Fibroblast of peridontal ligament (primary cell): ENCODE data around the gene COL23A1.
"Not testable (repeated sequence)": the region's sequence is repeated elsewhere in the genome, so short reads cannot be mapped to it uniquely, and the experiment has no call there.

Source experiments
- DNase-seq: peaks from one replicate; pipeline ENCODE4 v3.0.0-alpha.2; 2010; ENCODE audit errors: extremely low read depth

The COL23A1 gene

DNA sequence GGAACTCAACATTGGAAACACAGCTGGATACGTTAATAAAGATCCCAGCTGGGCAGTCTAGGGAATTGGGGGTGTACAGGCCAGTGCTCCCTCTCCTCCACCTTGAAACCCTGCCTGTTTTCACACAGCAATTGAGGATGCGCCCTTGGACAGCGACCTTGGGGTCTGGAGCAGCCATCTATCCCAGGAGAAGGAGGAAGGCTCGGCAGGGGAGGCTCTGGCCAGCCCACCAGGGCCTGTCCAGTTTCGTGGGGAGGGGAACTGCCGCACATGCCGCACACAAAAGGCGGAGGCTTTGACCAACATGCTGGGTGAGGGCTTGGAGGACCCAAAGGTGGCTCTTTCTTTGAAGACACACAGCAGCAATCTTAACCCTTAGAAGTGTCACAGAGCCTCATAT, 1.4 kb downstream of the COL23A1 start:
- no peak for DNase-seq

DNA sequence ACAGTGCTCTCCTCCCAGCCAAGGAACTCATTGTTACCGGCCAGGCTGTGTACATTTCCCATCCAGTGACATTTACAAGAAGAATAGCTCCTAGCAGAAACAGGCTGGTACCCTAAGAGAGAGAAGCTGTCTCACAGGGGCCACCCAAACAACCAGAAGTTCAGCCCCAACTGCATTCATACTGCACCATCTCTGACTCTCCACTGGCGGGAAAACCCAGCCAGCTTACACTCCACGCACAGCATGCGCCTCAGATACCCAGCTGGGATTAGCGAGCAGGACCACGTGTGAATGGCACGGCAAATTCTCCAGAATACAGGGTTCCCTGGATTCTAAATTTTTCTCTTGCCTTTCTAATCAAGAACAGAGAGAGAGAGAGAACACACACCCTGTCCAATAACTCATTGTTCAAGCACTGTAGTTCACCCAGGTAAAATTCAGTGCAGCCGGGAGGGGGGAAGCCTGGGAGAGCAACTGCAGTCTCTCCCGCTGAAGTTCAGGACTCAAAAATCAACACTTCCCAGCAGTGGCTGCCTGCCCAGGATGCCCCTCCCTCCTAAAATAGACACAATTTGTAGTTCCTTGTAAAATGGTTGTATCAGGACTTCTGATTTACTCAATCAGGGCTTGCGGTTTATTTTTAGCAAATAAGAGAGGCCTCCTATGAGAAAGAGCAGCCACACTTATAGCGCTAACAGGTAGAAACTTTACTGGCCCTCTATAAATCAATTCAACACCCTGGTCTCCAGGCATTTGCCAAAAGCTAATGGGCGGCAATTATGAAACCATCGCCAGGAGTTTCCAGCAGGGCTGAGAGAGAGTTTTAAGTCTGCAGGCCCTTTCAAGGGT, 2.2 kb downstream of the COL23A1 start:
- no peak for DNase-seq

DNA sequence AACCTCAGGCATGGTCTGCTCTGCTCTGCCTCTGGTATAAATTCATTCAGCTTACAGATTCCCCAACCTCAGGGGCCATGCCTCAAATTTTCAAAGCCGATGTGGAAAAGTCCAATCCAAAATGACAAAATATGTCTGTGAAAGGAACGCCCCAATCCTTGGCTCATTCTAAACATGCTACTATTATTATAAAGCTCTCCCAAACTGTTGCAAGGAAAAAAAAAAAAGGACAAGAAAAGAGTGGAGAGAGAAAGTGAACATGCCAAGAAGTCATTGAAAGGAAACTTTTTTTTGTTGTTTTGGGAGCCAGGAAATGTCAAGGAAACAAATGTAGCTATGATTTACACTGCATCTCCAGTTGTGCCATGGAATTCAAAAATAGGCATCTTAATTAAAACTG, 3.8 kb downstream of the COL23A1 start:
- no peak for DNase-seq

DNA sequence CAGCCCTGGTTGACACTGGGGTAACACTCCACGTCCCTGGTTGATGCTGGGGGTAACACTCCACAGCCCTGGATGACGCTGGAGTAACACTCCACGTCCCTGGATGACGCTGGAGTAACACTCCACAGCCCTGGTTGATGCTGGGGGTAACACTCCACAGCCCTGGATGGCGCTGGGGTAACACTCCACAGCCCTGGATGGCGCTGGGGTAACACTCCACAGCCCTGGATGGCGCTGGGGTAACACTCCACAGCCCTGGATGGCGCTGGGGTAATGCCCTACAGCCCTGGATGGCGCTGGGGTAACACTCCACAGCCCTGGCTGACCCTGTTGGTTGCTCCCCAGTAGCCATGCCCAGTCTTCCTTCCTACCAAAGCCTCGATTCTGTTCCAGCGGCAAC, 4.8 kb downstream of the COL23A1 start:
- not testable (repeated sequence) for DNase-seq

DNA sequence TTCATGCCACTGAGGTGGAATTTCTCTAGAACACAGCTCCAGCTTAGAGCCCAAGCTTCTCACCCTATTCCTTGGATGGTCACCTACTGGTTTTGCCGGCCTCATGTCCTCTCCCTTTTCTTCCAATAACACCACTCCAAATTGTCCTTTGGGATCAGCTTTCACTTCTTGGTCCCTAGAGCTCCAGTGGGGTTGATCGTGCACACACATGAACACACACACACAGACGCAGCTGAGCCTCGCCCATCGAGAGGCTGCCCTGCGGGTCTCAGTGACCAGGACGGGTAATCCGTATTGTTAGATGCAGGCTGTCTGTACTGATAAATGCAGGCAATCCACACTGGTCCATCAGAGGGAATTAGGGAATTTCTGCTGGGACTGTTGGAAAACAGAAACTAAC, 6.9 kb downstream of the COL23A1 start:
- no peak for DNase-seq

DNA sequence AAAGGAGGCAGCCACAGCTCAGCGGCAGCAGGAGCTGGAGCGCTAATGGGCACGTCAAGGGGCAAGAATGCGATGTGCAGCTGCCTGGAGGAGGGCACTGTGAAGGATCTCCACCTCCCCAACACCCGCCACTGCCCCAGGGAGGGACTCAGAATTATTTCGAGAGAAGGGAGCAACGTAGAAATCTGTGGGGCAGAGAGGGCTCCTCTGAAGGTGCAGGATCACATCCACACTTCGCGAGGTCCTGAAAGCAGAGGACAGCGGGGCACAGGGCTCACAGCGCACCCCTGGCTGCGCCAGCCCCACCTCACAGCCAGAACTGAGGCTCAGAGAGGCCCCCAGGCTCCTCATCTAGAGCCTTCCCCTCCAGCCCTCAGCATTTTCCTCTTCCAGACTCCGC, 7.9 kb downstream of the COL23A1 start:
- DNase-seq = no peak

DNA sequence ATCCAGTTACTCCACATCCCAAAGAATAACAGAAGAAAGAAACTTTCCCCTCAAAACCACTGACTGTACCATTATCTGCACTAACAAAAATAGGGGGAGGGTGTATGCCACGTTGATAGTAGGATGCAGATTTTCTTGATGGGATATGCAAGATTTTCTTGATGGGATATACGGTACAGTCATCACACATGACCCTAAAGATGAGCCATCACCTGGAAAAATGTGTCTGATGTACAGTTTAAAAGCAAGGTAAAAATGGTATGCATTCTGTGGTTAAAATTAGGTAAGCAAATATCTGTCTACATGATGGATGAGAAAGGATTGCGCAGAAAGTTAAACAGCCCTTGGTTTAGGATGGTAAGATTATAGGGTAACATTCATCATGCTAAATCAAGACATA, 8.6 kb downstream of the COL23A1 start:
- no peak for DNase-seq

DNA sequence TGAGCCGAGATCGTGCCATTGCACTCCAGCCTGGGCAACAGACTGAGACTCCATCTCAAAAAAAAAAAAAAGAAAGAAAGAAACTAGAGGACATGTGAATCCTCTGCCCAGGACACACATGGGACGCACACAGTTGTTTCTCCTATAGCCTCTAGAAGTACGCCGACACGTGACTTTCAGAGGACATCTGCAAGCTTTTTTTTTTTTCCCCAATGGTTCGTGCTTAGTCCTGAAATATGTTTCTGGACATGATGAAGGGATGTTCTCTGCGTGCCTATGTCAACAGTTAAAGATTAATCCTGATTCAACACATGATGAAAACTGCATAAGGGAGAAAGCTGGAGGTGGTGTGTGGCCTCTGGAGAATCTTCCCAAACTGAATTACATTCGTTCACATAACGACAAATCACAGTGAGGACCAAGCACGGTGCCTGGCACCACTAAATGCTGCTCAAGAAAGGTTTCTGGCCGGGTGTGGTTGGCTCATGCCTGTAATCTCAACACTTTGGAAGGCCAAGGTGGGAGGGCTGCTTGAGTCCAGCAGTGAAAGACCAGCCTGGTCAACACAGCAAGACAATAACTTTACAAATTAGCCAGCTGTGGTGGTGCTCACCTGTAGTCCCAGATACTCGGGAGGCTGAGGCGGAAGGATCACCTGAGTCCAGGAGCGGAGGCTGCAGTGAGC, 9.8 kb downstream of the COL23A1 start:
- no peak for DNase-seq

DNA sequence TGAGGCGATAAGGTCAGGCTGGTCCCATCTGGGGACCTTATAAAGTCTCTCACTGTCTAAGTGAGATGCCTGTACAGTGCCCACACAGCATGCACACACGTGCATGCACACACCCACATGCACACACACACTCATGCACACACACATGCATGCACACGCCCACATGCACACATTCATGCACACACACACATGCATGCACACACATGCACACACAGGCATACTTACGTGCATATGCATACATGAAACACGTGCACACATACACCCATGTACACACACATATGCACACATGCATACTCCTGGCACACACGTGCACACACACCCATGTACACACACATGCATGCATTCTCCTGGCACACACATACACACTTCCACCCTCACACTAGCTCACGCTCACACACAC, 12.2 kb downstream of the COL23A1 start:
- DNase-seq = no peak

DNA sequence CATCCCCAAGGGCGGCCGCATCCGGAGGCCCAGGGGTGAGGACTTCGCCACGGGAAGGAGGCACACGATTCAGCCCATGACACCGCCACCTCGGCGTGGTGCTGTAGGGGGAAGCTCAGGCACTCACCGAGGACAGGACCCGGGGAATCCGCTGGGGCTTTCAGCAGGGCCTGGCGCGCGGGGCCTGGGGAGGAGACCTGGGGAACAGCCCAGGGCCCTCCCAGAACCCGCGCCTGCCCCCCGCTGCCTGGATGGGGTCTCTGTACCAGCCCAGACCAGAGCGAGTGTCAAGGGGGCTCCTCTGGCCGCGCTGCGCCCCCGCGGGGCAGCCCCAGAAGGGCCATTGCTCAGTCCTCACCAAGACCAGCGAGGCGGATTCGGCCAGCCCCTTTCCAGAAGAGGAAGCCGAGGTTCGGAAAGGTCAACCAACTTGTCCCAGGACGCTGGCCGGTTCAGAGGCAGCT, 12.8 kb downstream of the COL23A1 start:
- DNase-seq = no peak

DNA sequence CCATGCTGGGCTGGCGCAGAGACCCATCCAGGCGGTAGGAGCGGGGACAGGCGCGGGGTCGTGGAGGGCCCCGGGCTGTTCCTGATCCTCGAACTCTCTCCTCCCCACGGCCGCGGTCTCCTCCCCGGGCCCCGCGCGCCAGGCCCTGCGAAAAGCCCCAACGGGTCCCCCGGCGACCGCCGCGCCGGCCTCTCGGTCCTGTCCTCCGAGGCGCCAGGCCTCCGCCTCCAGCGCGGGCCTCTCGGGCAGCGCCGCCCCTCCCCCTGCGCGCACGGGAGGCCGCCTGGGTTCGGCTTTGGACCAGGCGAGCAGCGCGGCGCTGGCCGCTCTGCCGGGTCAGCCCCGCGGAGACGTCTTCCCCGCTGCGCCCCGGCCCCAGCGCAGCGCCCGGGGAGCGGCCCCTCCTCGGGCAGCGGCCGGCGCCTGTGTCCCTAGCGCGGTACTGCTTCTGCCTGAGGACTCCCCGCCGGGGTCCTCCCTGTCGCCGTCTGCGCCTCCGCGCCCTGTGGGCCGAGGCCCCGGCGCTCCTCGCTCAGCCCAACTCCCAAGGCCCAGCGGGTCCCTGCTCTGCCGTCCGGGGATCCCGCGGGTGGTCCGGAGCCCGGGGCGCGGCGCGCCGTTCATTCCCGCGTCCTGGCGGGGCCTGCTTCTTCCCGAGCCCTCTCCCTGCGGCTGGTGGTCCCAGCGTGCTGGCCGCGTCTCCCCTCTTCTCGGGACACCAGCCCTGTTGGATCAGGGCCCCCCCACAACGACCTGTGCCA, 13.4 kb downstream of the COL23A1 start:
- DNase-seq = no peak

DNA sequence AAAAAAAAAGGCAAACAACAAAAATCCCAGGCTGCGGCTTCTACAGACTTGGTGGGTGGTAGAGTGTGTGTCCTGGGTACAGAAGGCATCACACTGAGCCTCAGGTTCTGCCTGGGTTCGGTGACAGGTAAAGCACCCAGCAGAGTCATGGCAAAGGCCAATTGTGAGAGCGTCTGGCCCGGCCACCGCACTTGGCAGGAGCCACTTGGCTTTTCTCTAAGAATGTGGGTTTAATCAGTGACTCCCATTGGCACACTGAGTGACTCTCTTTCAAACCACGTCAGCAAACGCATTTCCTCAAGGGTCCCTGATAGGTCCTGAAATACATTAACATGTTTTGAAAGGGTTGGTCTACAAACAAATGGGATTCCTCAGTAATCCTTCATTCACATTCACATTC, 17.0 kb downstream of the COL23A1 start:
- DNase-seq = no peak

DNA sequence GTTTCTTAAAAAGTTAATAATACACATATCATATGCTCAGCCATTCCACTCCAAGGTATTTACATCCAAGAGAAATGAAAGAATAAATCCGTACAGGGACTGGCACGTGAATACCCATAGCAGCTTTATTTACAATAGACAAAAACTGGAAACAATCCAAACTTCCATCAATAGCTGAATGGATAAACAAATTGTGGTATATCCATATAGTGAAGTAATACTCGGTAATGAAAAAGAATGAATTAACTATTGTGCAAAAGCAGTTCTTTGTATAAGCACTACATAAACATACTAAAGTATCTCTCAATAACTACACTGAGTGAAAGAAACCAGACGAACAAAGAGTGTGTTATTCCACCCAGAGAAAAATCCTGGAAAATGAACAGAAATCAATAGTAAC, 17.6 kb downstream of the COL23A1 start:
- DNase-seq = no peak

DNA sequence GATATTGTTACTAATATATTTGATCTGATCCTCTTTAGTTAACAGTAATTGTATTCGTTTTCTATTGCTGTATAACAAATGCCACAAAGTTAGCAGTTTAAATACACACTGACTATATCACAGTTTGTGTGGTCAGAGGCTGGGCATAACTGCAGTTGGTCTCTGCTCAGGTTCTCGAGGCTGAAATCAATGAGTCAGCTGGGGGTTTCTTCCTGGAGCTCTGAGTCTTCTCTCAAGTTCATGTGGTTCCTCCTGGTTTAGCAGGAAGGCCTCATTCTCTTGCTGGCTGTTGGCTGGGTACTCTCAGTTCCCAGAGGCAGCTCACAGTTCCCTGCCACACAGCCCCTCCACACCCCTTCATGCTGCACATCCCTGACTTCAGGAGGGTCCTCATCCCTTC, 20.7 kb downstream of the COL23A1 start:
- no peak for DNase-seq

DNA sequence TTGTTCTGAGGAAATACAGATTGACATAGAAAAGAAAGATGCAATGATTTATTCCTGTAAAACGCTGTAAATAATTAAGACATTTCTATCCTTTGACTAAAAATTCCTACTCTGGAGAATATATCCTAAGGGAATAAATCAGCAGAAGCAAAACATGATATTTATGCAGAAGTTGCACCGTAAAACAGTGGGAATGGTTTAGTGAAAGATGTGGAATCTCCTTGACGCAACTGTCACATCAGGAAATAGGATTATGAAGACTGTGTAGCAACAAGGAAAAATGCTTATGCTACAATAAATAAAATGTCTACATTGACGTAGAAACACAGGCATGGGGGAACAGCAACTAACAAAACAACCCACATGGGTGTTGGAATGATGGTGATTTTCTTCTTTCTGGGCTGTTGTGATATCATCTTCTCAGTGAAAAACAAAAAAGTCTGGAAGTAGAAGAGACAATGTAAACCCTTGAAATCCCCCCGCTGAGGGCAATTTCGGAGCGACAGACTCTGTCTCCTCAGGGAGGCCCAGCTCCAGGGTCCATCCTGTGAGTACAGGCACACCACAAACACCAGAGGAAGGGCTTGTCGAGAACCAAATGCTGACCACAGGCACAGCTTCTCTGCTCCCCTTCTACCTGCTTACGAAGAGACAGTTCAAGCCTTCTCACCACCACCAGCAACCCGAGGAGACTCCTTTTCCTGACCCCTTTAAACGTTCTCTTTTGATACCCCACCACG, 25.2 kb downstream of the COL23A1 start:
- DNase-seq = no peak

DNA sequence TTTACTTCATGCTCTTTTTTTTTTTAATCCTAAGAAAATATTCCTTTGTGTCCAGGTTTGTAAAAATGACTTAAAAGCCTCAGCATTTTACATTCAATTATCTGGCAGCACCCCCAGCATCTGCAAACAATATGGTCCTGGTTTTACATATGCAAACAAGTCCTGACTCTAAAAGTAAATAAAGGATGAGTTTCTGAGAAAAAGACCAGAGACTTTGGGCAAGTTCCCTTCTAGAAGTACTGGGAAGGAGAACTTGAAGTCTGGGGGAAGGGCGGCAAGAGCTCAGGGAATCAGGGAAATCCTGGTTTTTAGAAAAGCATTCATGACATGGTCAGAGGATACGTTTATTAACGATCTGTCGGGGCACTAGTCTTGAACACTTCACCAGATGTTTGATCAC, 25.8 kb downstream of the COL23A1 start:
- no peak for DNase-seq

DNA sequence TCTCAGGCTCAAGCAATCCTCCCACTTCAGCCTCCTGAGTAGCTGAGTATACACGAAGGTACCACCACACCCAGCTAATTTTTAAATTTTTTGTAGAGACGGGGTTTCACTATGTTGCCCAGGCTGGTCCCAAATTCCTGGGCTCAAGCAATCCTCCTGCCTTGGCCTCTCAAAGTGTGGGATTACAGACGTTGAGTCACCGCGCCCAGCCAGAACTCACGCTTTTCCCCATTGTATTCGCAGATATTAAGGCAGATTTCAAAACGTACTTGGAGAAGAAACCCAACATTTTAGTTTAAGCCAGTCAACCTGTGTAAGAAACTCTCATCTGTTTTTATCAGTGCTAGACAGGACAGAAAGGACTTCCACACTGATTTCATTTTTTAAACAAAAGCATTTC, 26.6 kb downstream of the COL23A1 start:
- DNase-seq = no peak

DNA sequence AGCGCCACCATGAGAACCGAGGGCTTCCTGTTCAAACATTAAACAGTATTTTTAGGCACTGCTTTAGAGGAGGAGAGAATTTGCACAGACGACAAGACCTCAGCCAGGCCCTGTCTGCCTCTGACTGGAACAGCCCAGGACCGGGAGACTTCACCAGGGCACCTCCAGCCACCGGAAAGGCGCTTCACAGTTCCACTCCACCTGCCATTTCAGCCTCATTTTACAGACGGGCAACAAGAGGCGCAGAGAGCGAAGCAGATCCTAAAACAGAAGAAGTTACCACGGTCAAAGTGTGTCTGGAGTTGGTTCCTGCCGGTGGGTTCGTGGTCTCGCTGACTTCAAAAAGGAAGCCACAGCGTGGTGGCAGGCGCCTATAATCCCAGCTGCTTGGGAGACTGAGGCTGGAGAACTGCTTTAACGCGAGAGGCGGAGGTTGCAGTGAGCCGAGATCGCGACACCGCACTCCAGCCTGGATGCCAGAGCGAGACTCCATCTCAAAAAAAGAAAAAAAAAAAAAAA, 28.4 kb downstream of the COL23A1 start:
- DNase-seq = no peak

DNA sequence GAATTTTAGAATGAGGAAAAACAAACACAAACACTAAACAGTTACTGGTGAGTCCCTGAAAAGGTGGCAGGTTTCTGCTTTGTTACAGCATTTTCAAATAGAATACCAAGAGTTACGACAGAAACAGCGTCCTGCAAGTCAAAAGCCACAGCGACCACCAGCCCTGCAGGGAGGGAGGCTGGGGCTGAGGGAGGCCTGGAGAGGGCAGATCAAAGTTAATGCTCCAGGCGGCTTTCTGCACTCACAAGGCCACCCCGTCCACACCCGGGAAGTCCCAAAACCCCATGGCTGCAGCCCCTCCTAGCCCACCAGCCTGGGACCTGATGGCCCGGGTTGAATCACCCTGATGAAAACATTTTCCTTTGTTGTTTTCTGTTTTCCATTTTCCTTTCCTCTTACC, 29.3 kb downstream of the COL23A1 start:
- DNase-seq = no peak

DNA sequence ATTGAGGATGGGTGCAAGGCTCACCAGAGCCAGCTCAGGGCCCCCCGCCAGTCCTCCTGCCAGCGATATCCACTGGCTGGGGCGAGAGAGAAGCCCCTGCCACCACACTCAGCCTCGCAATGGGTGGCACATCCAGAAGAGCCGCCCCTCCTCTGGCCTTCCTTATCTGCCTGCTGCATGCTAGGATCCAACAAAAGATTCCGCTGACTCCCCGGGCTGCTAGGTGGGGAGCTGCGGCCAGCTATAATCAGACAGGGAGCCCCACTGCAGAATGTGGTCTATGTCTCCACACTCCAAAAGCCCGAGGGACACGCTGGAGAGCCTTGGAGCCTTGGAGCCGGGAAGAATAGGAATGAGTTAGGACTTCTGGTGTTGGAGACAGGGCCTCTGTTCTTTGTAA, 32.8 kb downstream of the COL23A1 start:
- no peak for DNase-seq

DNA sequence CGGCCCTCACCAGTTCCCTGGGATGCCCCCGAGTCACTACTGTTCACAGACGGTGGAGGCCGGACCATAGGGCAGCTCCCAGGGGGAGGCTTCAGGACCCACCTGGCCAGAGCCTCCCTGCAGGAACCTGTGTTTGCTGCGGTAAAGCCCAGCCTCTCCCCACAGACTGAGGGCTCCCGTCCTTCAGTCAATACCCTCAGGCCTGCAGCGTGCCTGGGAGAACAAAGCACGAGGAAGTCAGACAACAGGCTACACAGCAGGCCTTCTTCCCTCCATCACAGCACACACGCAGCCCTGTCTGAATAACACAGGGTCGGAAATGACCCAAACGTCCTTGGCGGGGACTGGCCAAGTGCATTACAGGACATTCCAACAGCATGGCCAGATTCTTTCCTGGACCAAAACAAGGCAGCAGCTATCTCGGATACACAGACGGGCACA, 34.4 kb downstream of the COL23A1 start:
- no peak for DNase-seq

DNA sequence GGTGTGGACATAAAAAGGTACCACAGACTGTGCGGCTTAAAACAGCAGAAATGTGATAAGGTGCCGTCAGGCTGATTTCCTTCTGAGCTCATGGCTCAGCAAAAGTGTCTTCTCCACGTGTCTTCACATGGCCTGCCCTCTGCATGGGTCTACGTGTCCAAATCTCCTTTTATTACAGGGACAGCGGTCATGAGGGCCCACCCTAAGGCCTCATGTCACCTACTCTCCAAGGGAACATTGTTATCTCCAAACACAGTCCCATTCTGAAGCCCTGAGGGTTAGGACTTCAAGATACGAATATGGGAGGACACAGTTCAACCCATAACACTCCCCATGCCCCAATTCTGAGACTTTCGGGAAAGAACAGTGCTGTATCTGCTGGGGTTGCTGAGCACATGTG, 35.2 kb downstream of the COL23A1 start:
- DNase-seq = no peak
